Lower leg skin (tissue), 4 donors: Measurements from ENCODE around the gene CITED1. TPM values are rescaled to one million over a fixed set of nuclear protein-coding genes. Genes with fewer than 3 reads are reported as not detected.

Experiments used
- DNase-seq, 2 donors: peaks; one replicate each; pipeline ENCODE4 v3.0.0-alpha.2; 2019; ENCODE audit warnings: low spot score in 2 of 2
- H3K4me3 ChIP-seq: fragments of 200-600 bp; sonication (generic); 2 replicates; pipeline ENCODE4 v1.5.1; 2017; ENCODE audit warnings: mild to moderate bottlenecking, low read depth; ENCODE audit not compliant: poor library complexity, severe bottlenecking
- POLR2A ChIP-seq, 2 donors: fragments of 450-650 bp; IDR thresholded peaks; one replicate each; pipeline ENCODE4 v1.6.1; 2016 to 2017; ENCODE audit warnings: antibody characterized with exemption in 2 of 2, mild to moderate bottlenecking in 1 of 2, moderate library complexity in 1 of 2
- intact Hi-C: fragments of 100-400 bp; cut with DNase I; formaldehyde crosslinking; loops from one replicate; pipeline ENCODE4 v1.15.0; 2023; ENCODE audit warnings: low total_unique reads
- total RNA-seq, 4 donors: library from RNA; depleted of rRNA; stranded (reverse); fragments of >200 nt; gene quantifications; one replicate each; pipeline ENCODE4 v1.1.0, GENCODE V29; 2016

CITED1 gene
- total RNA-seq, 4 donors from 2014 or later: 0.96 to 2.7 (median 1.3) TPM; not detected in 1

DNA sequence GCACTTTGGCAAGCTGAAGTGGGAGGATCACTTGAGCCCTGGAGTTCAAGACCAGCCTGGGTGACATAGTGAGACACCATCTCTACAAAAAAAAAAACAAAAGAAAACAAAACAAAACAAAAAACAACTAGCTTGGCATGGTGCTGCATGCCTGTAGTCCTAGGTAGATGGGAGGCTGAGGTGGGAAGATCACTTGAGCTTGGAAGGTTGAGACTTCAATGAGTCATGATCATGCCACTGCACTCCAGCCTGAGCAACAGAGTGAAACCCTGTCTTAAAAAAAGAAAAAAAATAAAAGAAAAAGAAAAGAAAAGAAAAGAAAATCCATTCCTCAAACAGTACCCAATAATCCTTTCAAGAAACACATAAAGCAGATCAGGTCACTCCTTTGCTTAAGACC lies 52.0 kb downstream of the CITED1 start:
- DNase-seq: no peak
- H3K4me3 ChIP-seq: no peak overlapping the region
- TF ChIP-seq POLR2A (IDR thresholded peaks at IDR 0.05): no peak
- intact Hi-C loops: no loop called here

Other genes with a start within 250 kb of the CITED1 start
- 1 to 10 TPM in 2 of 4 donors, under 1 TPM in 2; 0.46 to 1.9 (median 1.2) TPM for gene RTL5, start 174.0 kb downstream of the CITED1 start, total RNA-seq
- gene PIN4, start 124.2 kb downstream of the CITED1 start, total RNA-seq: 10 to 100 TPM in 1 of 4 donors, 1 to 10 TPM in 2, not detected in 1; 4.6 to 12.4 (median 6.5) TPM
- under 1 TPM in 3 of 4 donors, not detected in 1; 0.13 to 0.81 (median 0.34) TPM for gene ERCC6L, start 66.9 kb downstream of the CITED1 start, total RNA-seq
- gene RPS4X, start 28.7 kb downstream of the CITED1 start, total RNA-seq: 1,000 to 10,000 TPM; 1,105 to 1,519 (median 1,275) TPM